Measurements from ENCODE around the gene BCL7C. TPM values are rescaled to one million over a fixed set of nuclear protein-coding genes. Genes with fewer than 3 reads are reported as not detected.

BCL7C gene
- total and polyA plus RNA-seq, 8 donors = 9.2 to 29.3 (median 11.2) TPM

DNA sequence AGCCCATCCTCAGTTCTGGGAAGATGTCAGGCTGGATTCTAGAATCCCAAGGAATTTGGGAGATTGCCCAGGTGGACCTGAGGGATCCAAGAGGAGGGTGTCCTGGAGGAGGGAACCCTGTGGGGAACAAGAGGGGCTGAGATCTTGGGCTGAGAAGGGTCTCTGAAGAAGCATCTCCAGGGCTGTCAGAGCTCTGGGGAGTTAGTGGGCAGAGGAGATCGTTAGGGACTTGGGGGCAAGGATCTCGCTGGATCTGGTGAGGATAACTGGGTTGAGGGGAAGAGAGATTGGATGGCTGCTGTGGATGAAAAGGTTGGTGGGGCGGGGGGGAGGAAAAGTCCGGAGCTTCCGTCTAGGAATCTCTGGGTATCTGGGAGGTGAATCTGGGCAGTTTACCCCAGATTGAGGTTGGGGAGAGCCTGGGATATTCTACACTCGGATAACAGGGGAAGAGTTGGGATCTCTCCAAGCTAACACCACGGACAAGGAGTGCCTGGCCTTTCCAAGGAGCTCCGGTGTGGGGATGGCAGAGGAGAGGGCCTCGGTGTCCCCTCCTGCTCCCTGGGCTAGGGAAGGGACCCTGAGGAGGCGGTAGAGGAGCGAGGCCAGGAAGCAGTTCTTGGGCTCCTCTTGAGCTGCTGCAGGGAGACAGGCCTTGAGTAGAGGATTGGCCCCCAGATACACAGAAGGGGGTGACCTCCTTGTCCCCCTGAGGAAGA lies 31.2 kb upstream of the BCL7C start:
- WGBS, 2 donors = 70 to 75% methylated on average over 11 of the region's 11 CpGs
- FAIRE-seq (no peak), DNase-seq (peak in 2 of 6 donors; percentile 40 to 66), ATAC-seq (no peak)
- no peak overlapping the region for H3K27ac ChIP-seq
- H3K9me3 ChIP-seq = no peaks in the 10 kb centered on the region
- H3K4me1 ChIP-seq = no peaks in the 10 kb centered on the region
- no peaks in the 10 kb centered on the region for H3K27me3 ChIP-seq
- no peaks in the 10 kb centered on the region for H3K36me3 ChIP-seq
- TF ChIP-seq, protein P1, sequence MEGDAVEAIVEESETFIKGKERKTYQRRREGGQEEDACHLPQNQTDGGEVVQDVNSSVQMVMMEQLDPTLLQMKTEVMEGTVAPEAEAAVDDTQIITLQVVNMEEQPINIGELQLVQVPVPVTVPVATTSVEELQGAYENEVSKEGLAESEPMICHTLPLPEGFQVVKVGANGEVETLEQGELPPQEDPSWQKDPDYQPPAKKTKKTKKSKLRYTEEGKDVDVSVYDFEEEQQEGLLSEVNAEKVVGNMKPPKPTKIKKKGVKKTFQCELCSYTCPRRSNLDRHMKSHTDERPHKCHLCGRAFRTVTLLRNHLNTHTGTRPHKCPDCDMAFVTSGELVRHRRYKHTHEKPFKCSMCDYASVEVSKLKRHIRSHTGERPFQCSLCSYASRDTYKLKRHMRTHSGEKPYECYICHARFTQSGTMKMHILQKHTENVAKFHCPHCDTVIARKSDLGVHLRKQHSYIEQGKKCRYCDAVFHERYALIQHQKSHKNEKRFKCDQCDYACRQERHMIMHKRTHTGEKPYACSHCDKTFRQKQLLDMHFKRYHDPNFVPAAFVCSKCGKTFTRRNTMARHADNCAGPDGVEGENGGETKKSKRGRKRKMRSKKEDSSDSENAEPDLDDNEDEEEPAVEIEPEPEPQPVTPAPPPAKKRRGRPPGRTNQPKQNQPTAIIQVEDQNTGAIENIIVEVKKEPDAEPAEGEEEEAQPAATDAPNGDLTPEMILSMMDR (IDR thresholded peaks at IDR 0.05) = no peak
- intact Hi-C loops (cut with DNase I) = no loop called here
- peak overlapping the region in 1 of 4 donors; percentile 70 for H3K4me3 ChIP-seq

DNA sequence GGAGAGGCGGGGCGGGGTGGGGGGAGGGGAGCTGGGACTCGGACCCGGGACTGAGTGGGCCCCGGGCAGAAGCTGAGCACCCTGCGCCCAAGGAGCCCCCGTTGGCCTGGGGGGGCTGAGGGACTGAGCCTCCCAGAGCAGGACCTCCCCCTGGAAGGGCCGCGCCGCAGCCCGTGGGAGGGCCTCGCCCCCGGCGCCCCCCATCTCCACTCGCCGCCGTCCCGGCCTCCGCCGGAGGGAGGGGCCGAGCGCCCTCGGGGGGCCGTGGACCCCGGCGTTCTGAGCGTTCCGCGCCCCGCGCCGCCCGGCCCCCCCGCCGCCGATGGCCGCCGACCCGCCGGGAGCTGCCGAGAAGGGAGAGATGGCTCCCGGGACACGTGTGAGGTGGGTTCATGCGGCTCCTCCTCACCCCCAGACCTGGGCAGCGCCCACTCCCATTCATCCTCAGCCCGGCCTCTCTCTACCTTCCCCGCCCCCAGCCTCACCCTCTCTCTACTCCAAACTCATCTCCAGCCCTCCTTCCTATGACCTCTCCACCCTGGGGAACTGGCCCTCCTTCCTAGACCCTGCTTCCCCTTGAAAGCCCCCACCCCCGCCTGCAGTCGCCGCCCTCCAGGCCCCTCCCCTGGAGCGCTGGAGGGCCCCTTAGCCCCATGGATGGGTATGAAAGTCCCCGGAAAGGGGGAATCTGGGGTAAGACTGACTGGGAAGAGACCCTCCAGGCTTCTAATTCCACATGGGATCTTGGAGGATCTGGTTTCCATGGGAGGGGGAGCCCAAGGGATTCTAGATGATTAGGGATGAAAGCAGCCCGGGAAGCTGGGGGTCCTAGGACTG lies 30.4 kb upstream of the BCL7C start:
- H3K4me3 ChIP-seq = peak overlapping the region; percentile 48 to 70 (median 56)
- intact Hi-C loops (cut with DNase I) = no loop called here
- no peak for ATAC-seq
- H3K9me3 ChIP-seq = no peaks in the 10 kb centered on the region
- peak in 4 of 6 donors; percentile 52 to 86 (median 62) for DNase-seq
- H3K27ac ChIP-seq = peak overlapping the region in 2 of 4 donors; percentile 41
- H3K4me1 ChIP-seq = no peaks in the 10 kb centered on the region
- no peaks in the 10 kb centered on the region for H3K27me3 ChIP-seq
- 8 to 43% methylated on average over 8 to 53 of the region's 53 CpGs for WGBS, 2 donors
- TF ChIP-seq, protein P1 (IDR thresholded peaks at IDR 0.05) = no peak
- FAIRE-seq = no peak
- H3K36me3 ChIP-seq = no peaks in the 10 kb centered on the region

DNA sequence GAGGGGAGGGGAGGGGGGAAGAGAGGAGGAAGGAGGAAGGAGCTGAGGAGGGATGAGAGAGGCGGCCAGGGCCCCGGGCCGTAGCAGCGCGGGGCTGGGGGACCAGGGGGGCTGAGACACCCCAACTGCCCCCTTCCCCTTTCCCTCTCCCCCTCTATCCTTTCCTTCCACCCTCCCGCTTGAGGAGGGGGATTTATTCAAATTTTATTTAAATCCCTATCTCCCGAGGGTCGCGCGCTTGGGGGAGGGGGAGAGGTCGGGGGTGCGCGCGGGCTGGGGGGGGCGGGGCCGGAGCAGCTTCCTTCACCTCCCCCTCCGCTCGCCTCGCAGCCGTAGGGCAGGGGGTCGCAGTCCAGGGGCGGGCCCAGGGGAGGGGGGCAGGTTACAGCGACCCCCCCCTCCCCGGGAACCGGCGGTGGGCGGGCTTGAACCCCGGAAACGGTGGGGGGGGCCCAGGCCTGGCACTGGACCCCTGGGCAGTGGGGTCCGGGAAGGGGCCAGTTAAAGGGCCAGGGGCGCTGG lies 29.7 kb upstream of the BCL7C start, which contains the start of gene FBXL19:
TSS of gene FBXL19 (plus strand) at position 19 of the 522 bp plus-strand sequence. CDS start 2,183 bp downstream, outside the sequence.
- H3K4me3 ChIP-seq = peak within 1 kb of the TSS; percentile 48 to 70 (median 56)
- no peaks in the 10 kb centered on the region for H3K9me3 ChIP-seq
- TF ChIP-seq, protein P1 (IDR thresholded peaks at IDR 0.05) = no peak
- 0 to 2% methylated on average over 14 to 25 of the region's 31 CpGs for WGBS, 2 donors
- H3K27me3 ChIP-seq = no peaks in the 10 kb centered on the region
- DNase-seq (peak in 5 of 6 donors; percentile 61 to 83 (median 69)), ATAC-seq (no peak), FAIRE-seq (no peak)
- peak within 1 kb of the TSS; percentile 78 to 95 (median 88) for H3K27ac ChIP-seq
- intact Hi-C loops (cut with DNase I) = no loop called here
- H3K4me1 ChIP-seq = no peaks in the 10 kb centered on the region
- H3K36me3 ChIP-seq = no peaks in the 10 kb centered on the region

DNA sequence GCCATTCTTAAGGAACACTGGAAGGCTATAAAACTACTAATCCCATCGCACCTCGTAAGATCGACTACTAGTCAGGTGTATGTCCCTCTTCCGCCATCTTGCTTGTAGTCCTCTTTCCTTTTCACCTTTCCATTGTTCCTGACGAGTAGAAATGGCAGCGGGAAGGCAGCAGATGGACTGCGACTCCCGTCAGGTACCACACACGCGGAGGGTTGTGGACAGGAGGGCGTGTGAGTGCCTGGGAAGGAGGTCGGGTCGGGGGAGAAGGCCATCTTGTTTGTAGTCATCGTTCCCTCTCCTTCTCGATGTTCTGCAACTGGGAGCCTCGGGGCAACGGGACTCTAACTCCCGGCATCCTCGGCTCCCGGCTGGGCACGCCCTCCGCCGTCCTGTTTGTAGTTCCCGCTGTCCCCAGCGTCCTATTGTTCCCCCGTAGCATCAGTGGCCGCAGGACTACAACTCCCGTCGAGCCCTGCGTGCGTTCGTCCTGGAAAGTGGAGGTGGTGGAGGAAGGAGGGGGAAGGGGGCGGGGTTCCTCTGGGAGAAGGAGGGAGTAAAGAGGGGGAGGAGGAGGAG lies 29.2 kb upstream of the BCL7C start:
- no peak for FAIRE-seq
- peak overlapping the region; percentile 78 to 95 (median 88) for H3K27ac ChIP-seq
- H3K9me3 ChIP-seq = no peaks in the 10 kb centered on the region
- ATAC-seq = peak; percentile 69 to 83 (median 76)
- TF ChIP-seq, protein P1 (IDR thresholded peaks at IDR 0.05) = no peak
- H3K4me3 ChIP-seq = peak overlapping the region; percentile 29 to 70 (median 55)
- H3K27me3 ChIP-seq = no peaks in the 10 kb centered on the region
- DNase-seq = peak; percentile 92 to 100 (median 99)
- no peaks in the 10 kb centered on the region for H3K36me3 ChIP-seq
- intact Hi-C loops (cut with DNase I) = no loop called here
- 1% methylated on average over 32 to 33 of the region's 33 CpGs for WGBS, 2 donors
- H3K4me1 ChIP-seq = no peaks in the 10 kb centered on the region

Measured in pancreas (tissue), 10 donors.